ENCODE results near the gene APBA1. TPM values are rescaled to one million over a fixed set of nuclear protein-coding genes. Genes with fewer than 3 reads are reported as not detected.

The APBA1 gene
- total and polyA plus RNA-seq, 9 of the 15 experiments (the other 6 are each of a cell fraction or from before 2014, with no cell fraction given), result 0.01 to 0.02 TPM; not detected in 7

GRCh38 chr9:69643098-69643497 is 29.1 kb downstream of the APBA1 start:
- Histone ChIP-seq H3K27ac (ENCODE audit: extremely low read depth, low read depth, low read length) (no peak overlapping the region), H2AFZ (ENCODE audit: low read depth, low read length) (no peak overlapping the region), H3K36me3 (ENCODE audit: control insufficient read depth, insufficient read depth, low read length) (no peaks in the 10 kb centered on the region), H3K79me2 (ENCODE audit: control insufficient read depth, insufficient read depth, low read length) (no peaks in the 10 kb centered on the region), H3K4me3 (no peak overlapping the region), H3K4me1 (replicated peaks in 1 of 2; ENCODE audit: control insufficient read depth in 2 of 2, insufficient read depth in 2 of 2, low read length in 2 of 2) (no peaks in the 10 kb centered on the region), H3K4me2 (ENCODE audit: insufficient read depth, low read length) (no peak overlapping the region), H4K20me1 (replicated peaks; ENCODE audit: control insufficient read depth, insufficient read depth, low read length) (no peaks in the 10 kb centered on the region), H3K27me3 (ENCODE audit: control insufficient read depth in 2 of 2, insufficient read depth in 2 of 2, low read length in 2 of 2) (no peaks in the 10 kb centered on the region), H3K9me1 (ENCODE audit: control insufficient read depth, insufficient read depth, low read length) (no peaks in the 10 kb centered on the region), H3K9me3 (replicated peaks; ENCODE audit: control insufficient read depth, insufficient read depth, low read depth, low read length) (no peaks in the 10 kb centered on the region), H3K9ac (ENCODE audit: insufficient read depth in 1 of 2, low read depth in 2 of 2, low read length in 2 of 2) (no peak overlapping the region)
- ChIA-PET CTCF (ENCODE audit: low intra/inter-chr PET ratio) (no interaction called here), POLR2A (no interaction called here)
- WGBS (ENCODE audit: insufficient coverage, low coverage, missing lambda C conversion rate), result 0% methylated on average over 1 of the region's 1 CpG
- in situ Hi-C loops (cut with MboI), result no loop called here
- ATAC-seq, result no peak
- no peak for DNase-seq (ENCODE audit: extremely low read depth in 1 of 4, low spot score in 3 of 4)
- FAIRE-seq, result no peak
- BruUV-seq (replicated peaks), result no TSS peak
- intact Hi-C loops (cut with micrococcal nuclease), result no loop called here
- TF ChIP-seq NFE2 (IDR thresholded peaks at IDR 0.05; ENCODE audit: low read depth) (no peak), ZBTB40 (IDR thresholded peaks at IDR 0.05) (no peak), ZBTB40 (CRISPR knock-in tag; IDR thresholded peaks at IDR 0.05) (no peak), U2AF2 (optimal IDR thresholded peaks at IDR 0.05; ENCODE audit: low read depth, low read length) (no peak), ATF1 (CRISPR knock-in tag; IDR thresholded peaks at IDR 0.05) (no peak), ATF1 (tag; IDR thresholded peaks at IDR 0.05) (no peak), ZNF644 (tag; IDR thresholded peaks at IDR 0.05; ENCODE audit: low read depth) (no peak), KHSRP (IDR thresholded peaks at IDR 0.05) (no peak), ZNF232 (CRISPR knock-in tag; IDR thresholded peaks at IDR 0.05) (no peak), ZNF324 (CRISPR knock-in tag; IDR thresholded peaks at IDR 0.05) (no peak), ATF3 (IDR thresholded peaks at IDR 0.05) (no peak), ATF3 (CRISPR knock-in tag; conservative IDR thresholded peaks at IDR 0.05) (no peak), ZNF699 (CRISPR knock-in tag; IDR thresholded peaks at IDR 0.05; ENCODE audit: insufficient replicate concordance) (no peak), NR2F6 (CRISPR knock-in tag; IDR thresholded peaks at IDR 0.05) (no peak), PHF8 (IDR thresholded peaks at IDR 0.05; ENCODE audit: borderline replicate concordance, low read length) (no peak)
